HEK293 (cell line): ENCODE measurements around the gene RRP12.

ENCODE experiments used
- CTCF ChIA-PET: fragments of 350-600 bp; formaldehyde crosslinking; extraction: SDS; loops from one replicate; lab custom pipeline; 2021; ENCODE audit warnings: antibody characterized with exemption; lab: Yijun Ruan, JAX
- POLR2A ChIA-PET: fragments of 300-600 bp; formaldehyde crosslinking; extraction: SDS; loops from one replicate; lab custom pipeline; 2020; ENCODE audit warnings: antibody characterized with exemption, inconsistent platforms; lab: Yijun Ruan, JAX
- H3K27ac ChIP-seq: fragments of 200-500 bp; sonication (Bioruptor generic); 2 replicates; pipeline ENCODE4 v1.5.1; 2014; ENCODE audit warnings: low read depth, low read length, control low read depth, inconsistent platforms; ENCODE audit errors: extremely low read depth
- H3K36me3 ChIP-seq, 2 experiments: fragments of 200-500 bp in 1 of 2; sonication (Bioruptor generic) in 1 of 2; 1 replicate in 1 of 2; 2 replicates in 1 of 2; pipeline ENCODE4 v1.5.1; 2014 to 2017; ENCODE audit warnings: inconsistent platforms in 2 of 2, low read length in 2 of 2; ENCODE audit not compliant: control insufficient read depth in 2 of 2, insufficient read depth in 1 of 2
- H3K4me1 ChIP-seq: fragments of 200-500 bp; sonication (Bioruptor generic); 2 replicates; pipeline ENCODE4 v1.5.1; 2014; ENCODE audit warnings: mild to moderate bottlenecking, low read length, inconsistent platforms; ENCODE audit not compliant: control insufficient read depth, insufficient read depth
- H3K4me3 ChIP-seq: 2 replicates; pipeline ENCODE4 v1.5.1; 2011; ENCODE audit warnings: low read depth, mild to moderate bottlenecking, control low read depth, low read length, moderate library complexity
- H3K9me3 ChIP-seq: fragments of 200-500 bp; sonication (Bioruptor generic); 2 replicates; pipeline ENCODE4 v1.5.1; 2014; ENCODE audit warnings: low read depth, low read length, inconsistent platforms; ENCODE audit not compliant: control insufficient read depth, insufficient read depth
- EGR2 ChIP-seq: fragments of 450-650 bp; formaldehyde crosslinking; IDR thresholded peaks from 2 replicates; pipeline ENCODE4 v1.5.1; 2016; ENCODE audit warnings: low read depth, missing biosample characterization, missing genetic modification characterization
- HOXA7 ChIP-seq: sonication (generic); formaldehyde crosslinking; IDR thresholded peaks from 2 replicates; pipeline ENCODE4 v1.8.1; 2022; ENCODE audit warnings: missing genetic modification reagents, borderline replicate concordance
- IKZF3 ChIP-seq: fragments of 450-650 bp; IDR thresholded peaks from 2 replicates; pipeline ENCODE4 v1.5.0; 2018; ENCODE audit warnings: missing biosample characterization, mild to moderate bottlenecking, missing genetic modification characterization, moderate library complexity
- KLF7 ChIP-seq: fragments of 450-650 bp; formaldehyde crosslinking; IDR thresholded peaks from 2 replicates; pipeline ENCODE4 v1.5.1; 2016; ENCODE audit warnings: missing biosample characterization, missing genetic modification characterization, borderline replicate concordance
- PRDM2 ChIP-seq: fragments of 450-650 bp; formaldehyde crosslinking; IDR thresholded peaks from 2 replicates; pipeline ENCODE4 v1.5.1; 2016; ENCODE audit warnings: missing biosample characterization, missing genetic modification characterization, borderline replicate concordance
- REST ChIP-seq: fragments of 450-650 bp; formaldehyde crosslinking; IDR thresholded peaks from 2 replicates; pipeline ENCODE4 v1.5.1; 2016; ENCODE audit warnings: missing biosample characterization, missing genetic modification characterization
- SETDB1 ChIP-seq: IDR thresholded peaks from one replicate; pipeline ENCODE4 v1.6.1; 2017; ENCODE audit warnings: mild to moderate bottlenecking, low read length, moderate library complexity, mixed read lengths; ENCODE audit not compliant: insufficient read length
- YY1 ChIP-seq: fragments of 450-650 bp; formaldehyde crosslinking; IDR thresholded peaks from 2 replicates; pipeline ENCODE4 v1.5.1; 2018; ENCODE audit warnings: missing biosample characterization, missing genetic modification characterization
- ZFP3 ChIP-seq: fragments of 450-650 bp; formaldehyde crosslinking; IDR thresholded peaks from 2 replicates; pipeline ENCODE4 v1.5.1; 2016; ENCODE audit warnings: low read depth, missing biosample characterization, missing genetic modification characterization
- ZIC2 ChIP-seq: fragments of 450-650 bp; formaldehyde crosslinking; IDR thresholded peaks from 2 replicates; pipeline ENCODE4 v1.5.1; 2016; ENCODE audit warnings: missing biosample characterization, missing genetic modification characterization
- ZNF10 ChIP-seq: fragments of 450-650 bp; formaldehyde crosslinking; IDR thresholded peaks from 2 replicates; pipeline ENCODE4 v1.5.1; 2017; ENCODE audit warnings: missing biosample characterization, missing genetic modification characterization
- ZNF292 ChIP-seq: fragments of 450-650 bp; formaldehyde crosslinking; IDR thresholded peaks from 2 replicates; pipeline ENCODE4 v1.5.1; 2016; ENCODE audit warnings: low read depth, missing biosample characterization, missing genetic modification characterization, borderline replicate concordance
- ZNF302 ChIP-seq: fragments of 450-650 bp; formaldehyde crosslinking; IDR thresholded peaks from 2 replicates; pipeline ENCODE4 v1.5.1; 2016; ENCODE audit warnings: missing biosample characterization, missing genetic modification characterization, low read depth
- ZNF341 ChIP-seq: fragments of 450-650 bp; formaldehyde crosslinking; IDR thresholded peaks from 2 replicates; pipeline ENCODE4; 2016; ENCODE audit warnings: low read depth, missing biosample characterization, missing genetic modification characterization
- ZNF398 ChIP-seq: fragments of 450-650 bp; formaldehyde crosslinking; IDR thresholded peaks from 2 replicates; pipeline ENCODE4 v1.5.1; 2017; ENCODE audit warnings: missing biosample characterization, missing genetic modification characterization
- ZNF48 ChIP-seq: fragments of 450-650 bp; formaldehyde crosslinking; IDR thresholded peaks from 2 replicates; pipeline ENCODE4 v1.5.1; 2016; ENCODE audit warnings: missing biosample characterization, missing genetic modification characterization
- ZNF548 ChIP-seq: fragments of 450-650 bp; formaldehyde crosslinking; IDR thresholded peaks from 2 replicates; pipeline ENCODE4 v1.5.1; 2016; ENCODE audit warnings: missing biosample characterization, missing genetic modification characterization
- ZNF549 ChIP-seq: fragments of 450-650 bp; IDR thresholded peaks from 2 replicates; pipeline ENCODE4 v1.5.1; 2018; ENCODE audit warnings: missing biosample characterization, missing genetic modification characterization, mild to moderate bottlenecking, inconsistent platforms, moderate library complexity
- ZNF580 ChIP-seq: fragments of 450-650 bp; formaldehyde crosslinking; IDR thresholded peaks from 2 replicates; pipeline ENCODE4 v1.5.1; 2016; ENCODE audit warnings: missing biosample characterization, missing genetic modification characterization
- ZNF626 ChIP-seq: fragments of 450-650 bp; sonication (Bioruptor Pico); formaldehyde crosslinking; IDR thresholded peaks from 2 replicates; pipeline ENCODE4 v1.5.1; 2018; ENCODE audit warnings: missing biosample characterization, missing genetic modification characterization, inconsistent platforms
- ZNF629 ChIP-seq: fragments of 450-650 bp; formaldehyde crosslinking; IDR thresholded peaks from 2 replicates; pipeline ENCODE4 v1.5.1; 2017; ENCODE audit warnings: missing biosample characterization, missing genetic modification characterization
- ZNF701 ChIP-seq: fragments of 450-650 bp; formaldehyde crosslinking; IDR thresholded peaks from 2 replicates; pipeline ENCODE4 v1.5.1; 2016; ENCODE audit warnings: missing biosample characterization, missing genetic modification characterization
- ZNF768 ChIP-seq: fragments of 450-650 bp; formaldehyde crosslinking; IDR thresholded peaks from 2 replicates; pipeline ENCODE4 v1.5.1; 2018; ENCODE audit warnings: missing biosample characterization, mild to moderate bottlenecking, missing genetic modification characterization
- ZNF830 ChIP-seq: fragments of 450-650 bp; IDR thresholded peaks from 2 replicates; pipeline ENCODE4 v1.5.0; 2018; ENCODE audit warnings: missing biosample characterization, missing genetic modification characterization, low read depth, mild to moderate bottlenecking, moderate library complexity
- ZXDB ChIP-seq: fragments of 450-650 bp; formaldehyde crosslinking; IDR thresholded peaks from 2 replicates; pipeline ENCODE4 v1.5.1; 2016; ENCODE audit warnings: missing biosample characterization, missing genetic modification characterization

RRP12 gene

GRCh38 chr10:97358781-97359180, 42.4 kb downstream of the RRP12 start:
- POLR2A ChIA-PET: no interaction called here
- CTCF ChIA-PET: interaction anchor here (0.5 to 1.4 kb wide), 3 partner anchors 8 to 448 kb away, joined by 3 to 5 read pairs (median 5); no protein-coding TSS in a partner anchor
- Histone ChIP-seq H3K4me1 (no peaks in the 10 kb centered on the region), H3K4me3 (no peak overlapping the region), H3K36me3 (peaks cover 6 to 64% of the 10 kb centered on the region in 2 experiments; a peak in 2 of 3 replicates), H3K9me3 (no peaks in the 10 kb centered on the region), H3K27ac (no peak overlapping the region)
- no peak for TF ChIP-seq ZNF549 (tag by site-specific recombination)
- no peak for TF ChIP-seq SETDB1
- TF ChIP-seq ZNF626 (tag by site-specific recombination): no peak
- no peak for TF ChIP-seq IKZF3 (tag by site-specific recombination)
- TF ChIP-seq ZNF48 (tag by site-specific recombination): no peak
- no peak for TF ChIP-seq PRDM2 (tag by site-specific recombination)
- no peak for TF ChIP-seq ZNF830 (tag by site-specific recombination)
- TF ChIP-seq EGR2: no peak
- TF ChIP-seq ZNF302 (tag by site-specific recombination): no peak
- no peak for TF ChIP-seq ZNF398 (tag by site-specific recombination)
- TF ChIP-seq ZNF580 (tag by site-specific recombination): no peak
- no peak for TF ChIP-seq ZNF10
- TF ChIP-seq HOXA7 (CRISPR knock-in tag): no peak
- no peak for TF ChIP-seq ZNF548 (tag by site-specific recombination)
- TF ChIP-seq ZNF341 (tag by site-specific recombination): no peak
- no peak for TF ChIP-seq ZIC2 (tag by site-specific recombination)

GRCh38 chr10:97358349-97358748, 42.8 kb downstream of the RRP12 start:
- Histone ChIP-seq H3K27ac (no peak overlapping the region), H3K4me3 (no peak overlapping the region), H3K9me3 (no peaks in the 10 kb centered on the region), H3K4me1 (no peaks in the 10 kb centered on the region), H3K36me3 (peaks cover 6 to 60% of the 10 kb centered on the region in 2 experiments; a peak in 2 of 3 replicates)
- ChIA-PET CTCF (interaction anchor here (1.4 kb wide), 1 partner anchor 8 kb away, joined by 3 read pairs; no protein-coding TSS in a partner anchor), POLR2A (no interaction called here)
- TF ChIP-seq ZNF629 (tag by site-specific recombination): no peak
- no peak for TF ChIP-seq ZNF768
- no peak for TF ChIP-seq YY1
- no peak for TF ChIP-seq IKZF3 (tag by site-specific recombination)
- TF ChIP-seq REST (tag by site-specific recombination): no peak
- no peak for TF ChIP-seq ZXDB (tag by site-specific recombination)
- no peak for TF ChIP-seq ZFP3 (tag by site-specific recombination)
- no peak for TF ChIP-seq ZNF292 (tag by site-specific recombination)
- no peak for TF ChIP-seq KLF7 (tag by site-specific recombination)
- TF ChIP-seq ZIC2 (tag by site-specific recombination): no peak
- TF ChIP-seq ZNF701 (tag by site-specific recombination): no peak
